Measurements from ENCODE around the gene KANSL1L. TPM values are rescaled to one million over a fixed set of nuclear protein-coding genes. Genes with fewer than 3 reads are reported as not detected.
A peak's percentile ranks its signal among the peaks of the same experiment; 100 is the strongest.
"Not testable (repeated sequence)": the region's sequence is repeated elsewhere in the genome, so short reads cannot be mapped to it uniquely, and the experiment has no call there.

The KANSL1L gene
- total RNA-seq, 1 experiment from 2014 or later: 19.2 TPM

DNA sequence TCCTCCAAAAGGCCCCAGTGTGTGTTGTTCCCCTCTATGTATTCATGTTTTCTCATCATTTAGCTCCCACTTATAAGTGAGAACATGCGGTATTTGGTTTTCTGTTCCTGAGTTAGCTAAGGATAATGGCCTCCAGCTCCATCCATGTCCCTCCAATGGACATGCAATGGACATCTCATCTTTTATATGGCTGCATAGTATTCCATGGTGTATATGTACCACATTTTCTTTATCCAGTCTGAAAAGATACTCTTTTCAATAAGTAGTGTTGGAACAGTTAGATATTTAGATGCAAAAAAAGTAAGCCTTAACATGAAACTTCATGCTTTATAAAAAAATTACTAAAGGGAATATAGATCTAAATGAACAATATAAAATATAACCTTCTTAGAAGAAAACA is 5.9 kb upstream of the KANSL1L start:
- not testable (repeated sequence) for DNase-seq (ENCODE audit: low read depth)

DNA sequence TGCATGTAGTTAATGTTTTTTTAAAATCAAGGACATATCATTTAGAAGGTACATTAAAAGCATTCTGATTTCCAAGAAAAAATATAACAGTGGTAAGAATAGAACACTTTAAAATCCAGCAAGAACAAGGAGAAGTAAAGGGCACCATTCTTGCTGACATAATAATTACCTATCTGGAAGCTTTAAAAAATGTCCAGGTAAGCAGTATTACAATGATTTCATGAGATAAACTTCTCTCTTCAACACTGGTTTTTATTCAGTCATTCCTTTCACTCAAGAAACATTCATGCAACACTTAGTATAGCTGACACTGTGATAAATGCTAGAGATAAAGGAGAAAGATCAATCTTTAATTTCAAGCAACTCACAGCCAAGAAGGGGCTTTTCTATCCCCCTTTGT is 2.9 kb upstream of the KANSL1L start:
- no peak for DNase-seq (ENCODE audit: low read depth)

DNA sequence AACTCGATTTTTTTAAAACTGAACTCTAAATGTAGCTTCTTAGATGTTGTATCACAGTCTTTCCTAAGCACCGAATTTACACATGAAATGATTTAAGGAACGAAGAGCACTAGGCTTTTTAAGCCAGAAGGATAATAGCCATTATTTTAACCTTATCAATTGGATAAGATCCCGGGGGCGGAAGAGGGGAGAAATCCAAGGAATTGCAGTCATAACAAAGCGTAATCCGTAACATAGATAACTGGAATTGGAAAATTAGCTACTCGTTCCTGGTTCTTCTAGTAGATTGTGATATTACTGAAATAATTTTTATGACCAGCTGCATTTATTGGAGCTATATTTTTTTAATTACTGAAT is 988 bp upstream of the KANSL1L start:
- DNase-seq (ENCODE audit: low read depth): no peak

DNA sequence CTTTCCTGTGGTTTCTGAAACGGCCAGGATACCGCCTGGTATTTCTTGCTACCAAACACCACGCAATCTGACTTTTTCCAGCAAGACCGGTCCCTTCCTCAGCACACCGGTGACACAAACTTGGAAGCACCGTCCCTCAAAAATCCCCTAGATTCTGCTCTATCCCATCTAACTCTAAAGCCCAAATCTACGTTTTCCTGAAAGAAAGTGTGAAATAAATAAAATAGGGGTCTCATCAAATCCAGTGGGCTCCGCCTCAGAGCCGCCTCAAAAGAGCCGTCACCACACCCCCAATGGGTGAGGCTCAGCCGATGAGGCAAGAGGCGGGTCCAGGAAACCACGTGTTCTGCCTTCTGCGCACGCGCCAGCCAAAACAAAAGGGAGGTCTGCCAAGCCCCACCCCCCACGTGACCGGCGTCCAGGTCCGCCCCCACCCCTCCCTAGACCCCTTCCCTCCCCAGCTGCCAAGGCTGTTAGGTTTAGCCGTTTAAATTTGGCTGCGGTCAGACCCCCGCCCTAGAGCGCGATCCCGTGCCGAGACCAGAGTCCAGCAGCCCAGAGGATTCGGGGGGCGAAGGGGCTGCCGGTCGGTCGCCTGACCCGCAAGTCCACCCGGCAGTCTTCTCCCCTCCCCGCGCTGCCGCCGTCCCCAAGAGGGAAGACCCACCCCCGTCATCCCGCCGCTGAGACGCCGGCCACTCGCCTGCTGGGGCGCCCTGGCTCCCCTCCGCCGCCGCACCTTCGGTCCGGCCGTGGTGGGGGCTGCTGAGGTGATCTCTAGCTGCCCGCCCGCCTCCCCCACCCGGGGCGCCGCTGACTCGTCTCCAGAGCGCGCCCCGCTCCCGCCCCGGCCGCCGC is 534 bp downstream of the KANSL1L start:
- peak; percentile 93 for DNase-seq (ENCODE audit: low read depth)

DNA sequence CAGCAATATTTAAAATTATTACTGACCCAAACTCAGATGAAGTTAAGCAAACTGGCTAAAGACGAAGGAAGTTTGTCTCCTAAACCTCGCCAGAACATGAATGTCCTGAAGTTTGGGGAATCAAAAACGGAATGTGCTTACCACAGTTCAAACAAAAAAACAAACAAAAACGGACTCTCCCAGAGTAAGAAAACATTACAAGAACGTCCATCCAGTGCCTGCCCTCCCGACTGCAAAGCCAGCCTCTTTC is 1.1 kb downstream of the KANSL1L start:
- DNase-seq (ENCODE audit: low read depth): no peak

DNA sequence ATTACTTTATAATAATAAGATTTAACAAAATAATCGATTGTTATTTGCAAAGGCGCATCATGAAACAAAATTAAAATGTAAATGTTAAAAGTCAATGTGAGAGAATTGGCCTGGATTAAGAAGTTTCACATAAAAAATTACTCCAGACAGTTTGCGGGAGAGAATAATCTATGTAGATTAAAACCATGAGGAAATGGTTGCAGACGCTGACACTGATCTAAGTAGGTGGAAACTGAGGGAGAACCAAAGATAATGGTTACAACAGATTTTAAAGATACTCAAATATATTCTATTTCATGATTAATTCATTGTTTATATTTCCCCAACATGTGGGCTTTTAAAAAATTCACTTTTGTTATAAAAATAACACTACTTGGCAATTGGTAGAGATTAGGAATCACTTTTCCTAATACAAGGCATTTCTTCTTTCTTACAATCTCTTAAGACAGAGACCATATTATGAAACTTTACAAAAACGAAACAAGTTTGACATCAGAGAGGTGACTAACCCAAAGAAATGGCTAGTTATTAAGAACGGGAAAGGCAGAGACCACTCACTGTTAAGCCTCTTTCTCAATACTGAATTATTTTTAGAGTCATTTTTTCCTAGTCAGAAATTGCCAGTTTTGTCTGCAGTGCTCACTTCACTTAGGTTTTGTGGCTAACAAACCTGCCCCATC is 1.6 kb downstream of the KANSL1L start:
- DNase-seq (ENCODE audit: low read depth): peak; percentile 64

DNA sequence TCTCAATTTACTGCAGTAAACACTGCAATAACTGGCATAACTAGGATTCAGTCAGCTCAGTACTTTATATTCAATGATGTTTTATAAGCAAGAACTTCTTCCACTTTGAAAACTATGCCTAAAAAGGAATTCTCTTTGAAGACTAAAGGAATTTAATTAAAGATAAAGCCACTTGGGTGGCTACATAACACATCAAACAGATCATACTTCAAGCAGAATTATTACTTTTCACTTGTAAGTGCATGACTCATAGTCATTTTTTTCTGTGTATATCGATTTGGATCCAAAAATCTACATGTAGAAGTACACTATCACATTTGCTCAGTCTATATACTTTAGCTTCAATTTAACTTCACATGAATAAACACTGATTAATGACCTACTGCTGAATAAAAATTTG is 4.0 kb downstream of the KANSL1L start:
- no peak for DNase-seq (ENCODE audit: low read depth)

DNA sequence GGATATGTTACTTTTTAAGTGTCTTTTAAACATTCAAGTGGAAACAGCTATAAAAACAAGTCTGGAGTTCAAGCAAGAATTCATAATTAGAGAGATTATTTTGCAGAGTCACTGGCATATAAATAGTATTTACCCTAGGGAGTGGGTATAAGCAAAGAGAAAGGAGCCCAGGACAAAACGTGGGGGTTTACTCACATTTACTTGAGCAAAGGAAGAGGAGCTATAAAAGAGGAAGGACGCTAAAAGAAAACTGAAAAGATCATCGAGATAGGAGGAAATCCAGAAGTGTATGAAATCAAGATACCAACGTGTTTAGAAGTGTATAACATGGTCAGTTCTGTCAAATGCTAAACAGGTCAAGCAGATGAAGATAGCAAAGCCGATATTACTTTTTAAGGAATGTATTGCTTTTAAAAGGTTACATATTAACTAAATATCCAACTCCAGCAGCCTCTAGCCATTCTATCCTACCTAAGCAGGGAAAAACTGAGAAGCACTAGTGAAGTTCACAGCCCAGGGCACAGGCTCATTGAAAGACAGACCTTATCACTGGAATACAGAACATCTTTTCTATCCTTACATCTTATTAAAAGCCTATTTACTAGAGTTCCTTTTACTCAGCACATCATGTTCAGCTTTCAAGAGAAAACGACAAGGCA is 8.6 kb downstream of the KANSL1L start:
- DNase-seq (ENCODE audit: low read depth): no peak

DNA sequence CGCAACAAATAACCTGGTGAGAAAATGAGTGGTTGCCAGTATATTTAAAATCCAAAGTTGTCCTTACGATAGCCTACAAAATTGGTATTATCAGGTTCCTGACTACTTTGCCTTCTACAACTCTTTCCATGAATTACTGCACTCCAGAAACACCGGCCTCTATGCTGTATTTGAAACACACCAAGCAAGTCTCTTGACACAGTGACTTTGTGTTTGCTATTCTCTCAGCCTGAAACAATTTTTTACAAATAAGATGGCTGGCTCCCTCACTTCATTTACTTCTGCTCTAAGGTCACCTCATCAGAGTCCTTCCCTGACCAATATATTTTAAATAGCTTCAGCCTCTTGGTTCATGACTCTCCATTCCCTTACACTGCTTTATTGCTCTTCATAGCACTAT is 12.2 kb downstream of the KANSL1L start:
- DNase-seq (ENCODE audit: low read depth): no peak

DNA sequence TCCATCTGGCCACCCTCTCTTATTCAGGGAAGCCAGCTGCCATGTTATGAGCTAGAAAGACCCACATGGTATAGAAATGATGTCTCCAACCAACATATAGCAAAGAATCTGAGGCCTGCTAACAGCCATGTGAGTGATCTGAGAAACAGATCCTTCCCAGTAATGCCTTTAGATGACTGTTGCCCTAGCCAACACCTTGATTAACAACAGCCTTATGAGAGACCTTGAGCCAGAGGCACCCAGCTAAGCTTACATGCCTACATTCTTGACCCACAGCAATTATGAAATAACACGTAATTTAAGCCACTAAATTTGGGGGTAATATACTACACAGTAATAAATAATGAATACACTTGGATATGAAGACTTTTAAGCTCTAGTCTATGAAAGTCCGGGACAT is 13.0 kb downstream of the KANSL1L start:
- DNase-seq (ENCODE audit: low read depth): no peak

DNA sequence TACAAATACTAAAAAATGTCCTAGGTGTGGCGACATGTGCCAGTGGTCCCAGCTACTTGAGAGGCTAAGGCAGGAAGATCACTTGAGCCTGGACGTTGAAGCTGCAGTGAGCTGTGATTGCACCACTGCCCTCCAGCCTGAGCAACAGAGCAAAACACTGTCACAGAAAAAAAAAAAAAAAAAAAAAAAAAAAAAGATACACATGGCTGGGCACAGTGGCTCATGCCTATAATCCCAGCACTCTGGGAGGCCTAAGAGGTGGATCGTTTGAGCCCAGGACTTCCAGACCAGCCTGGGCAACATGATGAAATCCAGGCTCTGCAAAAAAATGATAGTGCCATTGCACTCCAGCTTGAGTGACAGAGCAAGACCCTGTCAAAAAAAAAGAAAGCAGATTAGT is 13.7 kb downstream of the KANSL1L start:
- DNase-seq (ENCODE audit: low read depth): no peak

DNA sequence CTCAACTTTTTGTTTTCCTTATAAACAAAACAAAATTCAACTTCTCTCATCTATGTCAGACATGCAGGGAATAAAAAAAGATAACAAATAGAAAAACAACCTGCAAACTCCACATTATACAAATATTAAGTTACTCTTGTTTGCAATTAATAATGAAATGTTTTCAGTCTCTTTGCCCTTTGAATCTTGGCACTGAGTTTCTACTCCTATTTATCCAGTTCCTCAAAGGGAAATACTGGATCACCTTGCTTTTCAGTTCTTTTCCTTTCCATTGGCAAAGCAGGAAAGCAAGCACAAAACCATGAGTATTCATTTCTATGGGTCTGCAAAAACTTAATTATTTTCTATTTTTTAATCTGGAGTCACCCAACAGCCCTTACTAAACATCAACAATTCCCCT is 23.6 kb downstream of the KANSL1L start:
- DNase-seq (ENCODE audit: low read depth): no peak

DNA sequence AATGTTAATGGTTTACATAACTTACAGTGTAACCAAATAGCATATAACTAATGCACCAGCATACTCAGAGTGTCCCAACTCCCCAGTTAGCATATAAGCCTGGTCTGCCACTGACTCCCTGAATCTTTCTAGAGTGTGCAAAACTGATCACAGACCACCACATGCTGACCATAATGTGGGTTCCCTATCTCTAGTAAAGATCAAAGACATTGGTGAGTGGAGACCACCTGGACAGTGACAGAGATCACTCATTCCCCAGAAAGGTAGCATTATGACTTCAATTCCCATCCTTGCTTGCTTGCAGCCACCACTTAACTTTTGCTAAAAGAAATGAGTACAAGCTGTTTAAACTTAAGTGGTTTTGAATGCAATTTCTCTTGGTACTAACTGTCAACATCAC is 39.0 kb downstream of the KANSL1L start:
- no peak for DNase-seq (ENCODE audit: low read depth)

DNA sequence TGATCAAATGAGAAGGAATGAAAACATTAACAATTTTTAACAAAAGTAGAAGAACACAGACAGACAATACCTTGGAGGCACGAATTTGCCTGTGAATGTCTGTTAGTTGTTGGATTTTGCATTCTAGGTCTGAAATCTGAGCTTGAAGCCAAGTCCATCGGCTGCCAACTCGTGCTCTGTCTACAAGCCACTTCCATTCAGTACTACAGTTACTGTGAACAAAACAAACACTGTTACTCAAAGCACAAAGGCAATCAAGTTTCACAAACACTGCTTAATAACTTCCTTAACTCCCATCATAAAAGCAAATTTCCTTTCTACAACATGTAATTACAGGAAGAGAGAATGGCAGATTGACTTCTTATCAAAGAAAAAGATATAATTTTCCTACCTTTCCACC is 42.2 kb downstream of the KANSL1L start:
- DNase-seq (ENCODE audit: low read depth): no peak

DNA sequence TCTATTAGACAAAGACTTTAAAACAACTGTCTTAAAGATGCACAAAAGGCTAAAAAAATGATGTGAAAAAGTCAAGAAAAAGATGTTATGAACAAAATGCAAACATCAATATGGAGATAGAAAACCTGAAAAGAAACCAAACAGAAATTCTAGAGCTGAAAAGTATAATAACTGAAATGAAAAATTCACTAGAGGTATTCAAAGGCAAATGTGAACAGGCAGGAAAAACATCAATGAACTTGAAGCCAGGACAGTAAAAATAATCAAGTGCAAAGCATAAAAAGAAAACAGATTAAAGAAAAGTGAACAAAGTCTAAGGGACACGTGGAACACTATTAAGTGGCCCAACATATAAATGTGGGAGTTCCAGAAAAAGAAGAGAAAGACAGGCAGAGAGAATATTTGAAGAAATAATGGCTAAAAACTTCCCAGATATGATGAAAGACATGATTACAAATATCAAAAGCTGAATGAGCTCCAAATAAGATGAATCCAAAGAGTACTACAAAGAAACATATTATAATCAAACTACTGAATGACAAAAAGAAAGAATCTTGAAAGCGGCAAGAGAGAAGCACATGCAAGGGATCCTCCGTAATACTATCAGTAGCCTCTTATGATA is 57.5 kb downstream of the KANSL1L start:
- DNase-seq (ENCODE audit: low read depth): no peak

DNA sequence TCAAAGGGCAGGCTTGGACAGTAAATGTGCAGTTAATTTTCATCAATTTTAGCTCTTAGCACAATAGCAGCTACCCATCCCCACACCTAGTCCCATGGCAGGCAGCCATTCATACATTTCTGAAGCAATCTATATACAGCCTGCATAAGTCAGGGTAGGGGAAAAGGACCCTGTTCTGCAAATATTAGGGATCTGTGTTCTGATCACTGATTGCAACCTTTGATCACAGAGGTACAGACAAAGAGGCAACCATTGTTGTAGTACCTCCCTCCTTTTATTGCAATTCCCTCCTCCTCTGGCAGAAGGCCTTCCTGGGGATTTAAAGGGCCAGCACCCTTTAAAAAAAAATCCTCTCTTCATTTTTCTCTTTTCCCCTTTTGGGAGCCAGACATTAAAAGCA is 58.3 kb downstream of the KANSL1L start:
- DNase-seq (ENCODE audit: low read depth): no peak

DNA sequence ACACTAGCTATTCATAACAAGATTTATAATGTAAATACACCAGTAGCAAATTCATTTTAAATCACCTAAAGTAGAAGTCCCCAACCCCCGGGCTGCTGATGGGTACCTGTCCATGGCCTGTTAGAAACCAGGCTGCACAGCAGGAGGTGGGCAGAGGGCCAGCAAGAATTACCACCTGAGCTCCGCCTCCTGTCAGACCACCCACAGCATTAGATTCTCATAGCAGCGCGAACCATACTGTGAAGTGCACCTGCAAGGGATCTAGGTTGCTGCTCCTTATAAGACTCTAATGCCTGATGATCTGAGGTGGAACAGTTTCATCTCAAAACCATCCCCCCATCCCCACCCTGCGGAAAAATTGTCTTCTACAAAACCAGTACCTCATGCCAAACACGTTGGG is 71.3 kb downstream of the KANSL1L start:
- DNase-seq (ENCODE audit: low read depth): no peak

DNA sequence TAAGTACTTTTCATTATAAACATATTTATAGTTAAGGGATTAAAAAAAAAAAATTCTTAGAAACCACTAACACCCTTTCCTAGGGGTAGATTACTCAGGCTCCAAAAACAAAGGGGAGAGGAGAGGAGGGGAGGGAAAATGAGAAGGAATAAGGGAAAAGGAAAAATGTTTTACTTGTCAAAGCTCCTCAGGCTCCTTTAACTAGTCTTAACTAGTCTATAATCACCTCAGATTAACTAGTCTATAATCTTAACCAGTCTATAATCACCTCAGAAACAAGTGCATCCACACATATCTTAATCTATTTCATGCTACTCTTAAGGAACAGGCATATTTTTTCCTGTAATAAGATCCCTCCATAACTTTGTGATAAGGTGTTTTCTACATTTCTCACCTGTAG is 76.4 kb downstream of the KANSL1L start:
- DNase-seq (ENCODE audit: low read depth): no peak

DNA sequence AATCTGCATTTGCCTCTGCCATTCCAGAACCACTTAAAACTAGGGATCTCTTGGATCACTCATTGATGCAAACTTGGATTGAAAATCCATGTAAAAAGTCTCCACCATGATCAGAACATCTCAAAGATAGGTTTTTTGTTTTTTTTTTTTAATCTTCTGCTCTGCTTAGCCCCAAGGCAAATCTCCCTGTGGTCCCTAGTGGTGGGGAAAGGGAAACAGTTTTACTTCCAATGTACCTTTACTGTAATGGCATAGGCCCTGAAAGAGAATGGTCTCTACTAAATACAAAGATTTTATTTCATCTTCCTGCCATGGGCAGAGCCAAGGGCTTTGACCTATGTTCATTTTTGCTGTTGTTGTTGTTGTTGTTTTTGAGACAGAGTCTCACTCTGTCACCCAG is 78.4 kb downstream of the KANSL1L start:
- no peak for DNase-seq (ENCODE audit: low read depth)

DNA sequence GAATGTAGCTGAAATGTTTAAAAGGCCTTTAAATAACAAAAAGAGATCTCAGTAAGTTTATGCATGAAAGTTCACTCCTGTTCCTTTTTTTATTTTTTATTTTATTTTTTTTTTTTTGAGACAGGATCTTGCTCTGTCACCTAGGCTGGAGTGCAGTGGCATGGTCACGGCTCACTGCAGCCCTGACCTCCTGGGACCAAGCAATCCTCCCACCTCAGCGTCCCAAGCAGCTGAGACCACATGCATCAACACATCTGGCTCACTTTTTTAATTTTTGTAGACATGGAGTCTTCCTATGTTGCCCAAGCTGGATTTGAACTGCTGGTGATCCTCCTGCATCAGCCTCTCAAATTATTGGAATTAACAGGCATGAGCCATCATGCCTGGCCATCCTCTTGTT is 84.3 kb downstream of the KANSL1L start:
- DNase-seq (ENCODE audit: low read depth): no peak

DNA sequence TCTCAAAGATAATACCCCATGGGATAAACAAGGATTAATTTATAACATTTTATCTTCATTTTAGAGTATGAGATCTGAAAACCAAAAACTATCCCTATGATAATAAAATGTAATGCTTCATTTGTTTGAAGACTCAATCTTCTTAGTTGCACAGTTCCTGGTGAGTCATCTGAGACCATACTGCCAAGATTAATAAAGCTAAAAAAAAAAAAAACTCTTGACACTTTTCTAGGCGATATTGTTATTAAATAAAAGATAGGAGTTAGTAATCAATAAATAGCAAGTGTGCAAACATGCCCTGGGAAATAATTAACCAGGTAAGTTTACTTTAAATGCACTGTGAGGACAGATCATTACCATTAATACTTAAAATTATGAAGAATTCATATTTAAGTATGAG is 84.9 kb downstream of the KANSL1L start:
- no peak for DNase-seq (ENCODE audit: low read depth)

DNA sequence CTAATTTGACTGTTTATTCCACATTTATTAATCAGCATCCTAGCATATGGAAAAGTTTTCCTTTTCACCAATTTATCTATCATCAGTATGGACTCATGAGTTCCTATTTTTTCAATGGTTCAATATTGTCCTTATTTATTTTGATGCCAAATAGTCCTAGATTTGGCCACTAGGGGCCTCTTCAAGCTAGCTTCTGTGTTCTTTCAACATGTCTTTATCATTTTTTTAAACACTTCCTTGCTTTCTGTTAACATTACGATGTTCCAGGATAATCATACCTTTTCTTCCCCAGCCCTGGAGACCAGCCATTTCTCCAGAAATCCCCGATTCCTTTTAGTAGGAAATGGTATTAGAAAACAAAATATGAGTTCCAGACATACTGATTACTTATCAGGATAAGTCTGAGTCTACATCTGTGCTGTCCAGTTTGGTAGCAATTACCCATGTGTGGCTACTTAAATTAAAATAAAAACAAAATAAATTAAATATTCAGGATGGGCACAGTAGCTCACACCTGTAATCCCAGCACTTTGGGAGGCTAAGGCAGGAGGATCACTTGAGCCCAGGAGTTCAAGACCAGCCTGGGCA is 98.2 kb downstream of the KANSL1L start:
- DNase-seq (ENCODE audit: low read depth): peak; percentile 47

DNA sequence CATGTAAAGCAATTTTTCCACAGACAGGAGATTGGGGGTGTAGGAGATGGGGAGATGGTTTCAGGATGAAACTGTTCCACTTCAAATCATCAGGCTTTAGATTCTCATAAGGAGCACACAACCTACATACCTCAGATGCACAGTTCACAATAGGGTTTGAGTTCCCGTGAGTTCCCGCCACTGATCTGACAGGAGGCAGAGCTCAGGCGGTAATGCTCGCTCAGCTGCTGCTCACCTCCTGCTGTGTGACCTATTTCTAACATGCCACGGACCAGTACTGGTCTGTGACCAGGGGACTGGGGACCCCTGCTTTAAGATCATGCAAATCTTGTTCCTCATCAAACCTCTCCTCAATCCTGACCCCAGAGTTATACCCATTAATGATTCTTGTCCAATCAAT is 98.7 kb downstream of the KANSL1L start:
- no peak for DNase-seq (ENCODE audit: low read depth)

All from RPMI7951 (cell line).